ENCODE data around the gene SLC16A14. TPM values are rescaled to one million over a fixed set of nuclear protein-coding genes. Genes with fewer than 3 reads are reported as not detected.

SLC16A14 gene
- total RNA-seq, 1 experiment from 2014 or later, result 7.9 TPM

DNA sequence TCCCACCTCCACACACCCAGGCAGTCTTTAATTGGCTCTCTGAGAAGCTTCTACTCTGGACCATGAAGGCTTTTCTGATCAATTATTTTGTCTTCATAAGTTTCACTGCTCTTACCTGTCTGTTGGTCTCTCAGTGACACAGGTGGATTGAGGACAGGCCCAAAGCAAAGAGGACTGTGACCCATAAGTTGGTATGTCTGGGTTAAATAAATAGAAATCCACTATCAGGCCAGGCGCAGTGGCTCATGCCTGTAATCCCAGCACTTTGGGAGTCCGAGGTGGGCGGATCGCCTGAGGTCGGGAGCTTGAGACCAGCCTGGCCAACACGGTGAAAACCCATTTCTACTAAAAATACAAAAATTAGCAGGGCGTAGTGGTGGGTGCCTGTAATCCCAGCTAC is 2.7 kb upstream of the SLC16A14 start:
- no peak overlapping the region for H3K9ac ChIP-seq (ENCODE audit: low read length)

DNA sequence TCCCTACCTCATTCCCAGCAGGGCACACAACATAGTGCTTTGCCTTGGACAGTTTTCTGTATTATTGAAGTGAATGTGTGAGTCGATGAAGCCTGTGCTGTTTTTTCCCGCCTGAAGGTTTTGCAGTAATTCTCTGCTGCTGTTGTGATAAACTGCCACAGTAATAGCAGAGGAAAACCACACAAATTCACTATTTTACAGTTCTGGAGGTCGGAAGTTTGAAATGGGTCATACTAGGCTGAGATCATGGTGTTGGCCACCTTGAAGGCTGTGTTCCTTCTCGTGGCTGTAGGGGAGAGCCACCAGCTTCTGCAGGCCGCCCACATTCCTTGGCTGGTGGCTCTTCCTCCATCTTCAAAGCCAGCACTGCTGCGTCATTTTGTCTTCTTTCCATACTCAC is 678 bp upstream of the SLC16A14 start:
- peaks cover 0 to 23% of the 10 kb centered on the region in 2 experiments; a peak in 3 of 4 replicates for H3K4me1 ChIP-seq (ENCODE audit: control insufficient read depth in 1 of 2, insufficient read depth in 2 of 2, low read length in 2 of 2)
- BruUV-seq (replicated peaks), result no TSS peak
- ChIA-PET POLR2A (no interaction called here), RAD21 (ENCODE audit: low non-redundant PET in 1 of 2, low total read pairs in 2 of 2, uncharacterized antibody in 2 of 2, unreplicated experiment in 2 of 2) (no interaction called here), CTCF (interaction anchor here (0.9 to 3.9 kb wide), 6 partner anchors 8 to 288 kb away, joined by 3 to 31 read pairs (median 4); no protein-coding TSS in a partner anchor)
- no peaks in the 10 kb centered on the region for H3K9me2 ChIP-seq (ENCODE audit: insufficient read depth)
- H3K9me3 ChIP-seq (ENCODE audit: control insufficient read depth in 1 of 2, insufficient read depth in 1 of 2, low read depth in 1 of 2, low read length in 2 of 2), result no peaks in the 10 kb centered on the region
- intact Hi-C loops (cut with micrococcal nuclease), result loop anchor here (2.0 kb wide), 1 partner anchor 541 kb away; no protein-coding TSS in a partner anchor
- H4K20me1 ChIP-seq (ENCODE audit: insufficient read depth), result no peaks in the 10 kb centered on the region
- no peak for DNase-seq (ENCODE audit: low read depth, low spot score)
- H3K27me3 ChIP-seq (ENCODE audit: insufficient read depth, low read length), result no peaks in the 10 kb centered on the region
- H3K4me3 ChIP-seq (replicated peaks in 1 of 2; ENCODE audit: low read depth in 1 of 2, low read length in 2 of 2), result 0 out of 4 replicates have a peak overlapping the region, but pooled peaks of 1 of the 2 experiments have one; percentile 82
- peak overlapping the region; percentile 75; the same call in 1 of the 2 replicates for H3K9ac ChIP-seq (ENCODE audit: low read length)
- H3K4me2 ChIP-seq (ENCODE audit: low read length), result peak overlapping the region; percentile 80
- H3K79me2 ChIP-seq (ENCODE audit: insufficient read depth, low read length), result peaks cover 29% of the 10 kb centered on the region
- H2AFZ ChIP-seq (ENCODE audit: low read depth, low read length, poor library complexity, severe bottlenecking), result peak overlapping the region; percentile 88
- H3K36me3 ChIP-seq (ENCODE audit: control insufficient read depth in 1 of 2, insufficient read depth in 2 of 2, low read length in 2 of 2), result no peaks in the 10 kb centered on the region; a peak in 1 of 4 replicates
- H3K27ac ChIP-seq (ENCODE audit: low read depth, low read length), result no peak overlapping the region
- no peak for ATAC-seq
- TF ChIP-seq JUND (IDR thresholded peaks at IDR 0.05), result no peak
- TF ChIP-seq EGR1 (IDR thresholded peaks at IDR 0.05; ENCODE audit: low read depth), result no peak
- TF ChIP-seq, protein P1, sequence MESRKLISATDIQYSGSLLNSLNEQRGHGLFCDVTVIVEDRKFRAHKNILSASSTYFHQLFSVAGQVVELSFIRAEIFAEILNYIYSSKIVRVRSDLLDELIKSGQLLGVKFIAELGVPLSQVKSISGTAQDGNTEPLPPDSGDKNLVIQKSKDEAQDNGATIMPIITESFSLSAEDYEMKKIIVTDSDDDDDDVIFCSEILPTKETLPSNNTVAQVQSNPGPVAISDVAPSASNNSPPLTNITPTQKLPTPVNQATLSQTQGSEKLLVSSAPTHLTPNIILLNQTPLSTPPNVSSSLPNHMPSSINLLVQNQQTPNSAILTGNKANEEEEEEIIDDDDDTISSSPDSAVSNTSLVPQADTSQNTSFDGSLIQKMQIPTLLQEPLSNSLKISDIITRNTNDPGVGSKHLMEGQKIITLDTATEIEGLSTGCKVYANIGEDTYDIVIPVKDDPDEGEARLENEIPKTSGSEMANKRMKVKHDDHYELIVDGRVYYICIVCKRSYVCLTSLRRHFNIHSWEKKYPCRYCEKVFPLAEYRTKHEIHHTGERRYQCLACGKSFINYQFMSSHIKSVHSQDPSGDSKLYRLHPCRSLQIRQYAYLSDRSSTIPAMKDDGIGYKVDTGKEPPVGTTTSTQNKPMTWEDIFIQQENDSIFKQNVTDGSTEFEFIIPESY (IDR thresholded peaks at IDR 0.05; ENCODE audit: extremely low read depth, insufficient replicate concordance, low read length), result no peak
- TF ChIP-seq, protein P2, sequence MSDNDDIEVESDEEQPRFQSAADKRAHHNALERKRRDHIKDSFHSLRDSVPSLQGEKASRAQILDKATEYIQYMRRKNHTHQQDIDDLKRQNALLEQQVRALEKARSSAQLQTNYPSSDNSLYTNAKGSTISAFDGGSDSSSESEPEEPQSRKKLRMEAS (IDR thresholded peaks at IDR 0.05), result no peak
- no peak for TF ChIP-seq SP1 (IDR thresholded peaks at IDR 0.05; ENCODE audit: low read depth)
- no peak for TF ChIP-seq ELF1 (IDR thresholded peaks at IDR 0.05; ENCODE audit: borderline replicate concordance, low read depth)
- TF ChIP-seq POLR2AphosphoS5 (IDR thresholded peaks at IDR 0.05; ENCODE audit: low read depth, low read length), result no peak
- TF ChIP-seq FOSL1 (IDR thresholded peaks at IDR 0.05; ENCODE audit: low read depth), result no peak
- TF ChIP-seq EZH2 (IDR thresholded peaks at IDR 0.05), result no peak
- TF ChIP-seq TCF7L2 (IDR thresholded peaks at IDR 0.05; ENCODE audit: borderline replicate concordance, extremely low read depth, insufficient read depth, insufficient read length), result no peak
- TF ChIP-seq POLR2A (IDR thresholded peaks at IDR 0.05; ENCODE audit: borderline replicate concordance, extremely low read depth, insufficient read depth, insufficient read length), result no peak

More for the DNA sequence above, 2.7 kb upstream of the SLC16A14 start:
- no peak for DNase-seq (ENCODE audit: low read depth, low spot score)
- no peaks in the 10 kb centered on the region for H3K9me3 ChIP-seq (ENCODE audit: control insufficient read depth in 1 of 2, insufficient read depth in 1 of 2, low read depth in 1 of 2, low read length in 2 of 2)
- no peak overlapping the region for H3K4me2 ChIP-seq (ENCODE audit: low read length)
- no peak for ATAC-seq
- H3K4me3 ChIP-seq (replicated peaks in 1 of 2; ENCODE audit: low read depth in 1 of 2, low read length in 2 of 2), result no peak overlapping the region
- ChIA-PET CTCF (no interaction called here), RAD21 (ENCODE audit: low non-redundant PET in 1 of 2, low total read pairs in 2 of 2, uncharacterized antibody in 2 of 2, unreplicated experiment in 2 of 2) (no interaction called here), POLR2A (no interaction called here)
- intact Hi-C loops (cut with micrococcal nuclease), result no loop called here
- no peaks in the 10 kb centered on the region for H4K20me1 ChIP-seq (ENCODE audit: insufficient read depth)
- no peaks in the 10 kb centered on the region for H3K36me3 ChIP-seq (ENCODE audit: control insufficient read depth in 1 of 2, insufficient read depth in 2 of 2, low read length in 2 of 2)
- no peak overlapping the region for H3K27ac ChIP-seq (ENCODE audit: low read depth, low read length)
- no peaks in the 10 kb centered on the region for H3K27me3 ChIP-seq (ENCODE audit: insufficient read depth, low read length)
- no peak overlapping the region for H2AFZ ChIP-seq (ENCODE audit: low read depth, low read length, poor library complexity, severe bottlenecking)
- BruUV-seq (replicated peaks), result no TSS peak
- peaks cover 10% of the 10 kb centered on the region for H3K79me2 ChIP-seq (ENCODE audit: insufficient read depth, low read length)
- TF ChIP-seq, protein P1 (IDR thresholded peaks at IDR 0.05; ENCODE audit: extremely low read depth, insufficient replicate concordance, low read length), result no peak
- no peak for TF ChIP-seq TCF7L2 (IDR thresholded peaks at IDR 0.05; ENCODE audit: borderline replicate concordance, extremely low read depth, insufficient read depth, insufficient read length)
- TF ChIP-seq SIN3A (IDR thresholded peaks at IDR 0.05; ENCODE audit: low read depth), result no peak
- no peak for TF ChIP-seq CEBPB (IDR thresholded peaks at IDR 0.05; ENCODE audit: low read depth)
- no peak for TF ChIP-seq EZH2phosphoT487 (IDR thresholded peaks at IDR 0.05; ENCODE audit: borderline replicate concordance)
- no peak for TF ChIP-seq FOSL1 (IDR thresholded peaks at IDR 0.05; ENCODE audit: low read depth)
- TF ChIP-seq ZFX (IDR thresholded peaks at IDR 0.05), result no peak
- TF ChIP-seq SRF (IDR thresholded peaks at IDR 0.05; ENCODE audit: low read depth), result no peak
- TF ChIP-seq RAD21 (IDR thresholded peaks at IDR 0.05; ENCODE audit: low read depth), result no peak
- no peak for TF ChIP-seq SP1 (IDR thresholded peaks at IDR 0.05; ENCODE audit: low read depth)
- TF ChIP-seq EZH2 (IDR thresholded peaks at IDR 0.05), result no peak
- TF ChIP-seq EGR1 (IDR thresholded peaks at IDR 0.05; ENCODE audit: low read depth), result no peak
- H3K9me2 ChIP-seq (ENCODE audit: insufficient read depth), result no peaks in the 10 kb centered on the region
- peaks cover 0 to 22% of the 10 kb centered on the region in 2 experiments; a peak in 3 of 4 replicates for H3K4me1 ChIP-seq (ENCODE audit: control insufficient read depth in 1 of 2, insufficient read depth in 2 of 2, low read length in 2 of 2)

All from HCT116 (cell line).